ENCODE measurements around the gene PSKH1.

The PSKH1 gene

GRCh38 chr16:67897231-67897630 is 4.2 kb downstream of the PSKH1 start:
- Histone ChIP-seq H3K27me3 (replicated peaks) (no peaks in the 10 kb centered on the region), H3K4me3 (ENCODE audit: low read depth, low read length) (no peak overlapping the region), H3K36me3 (replicated peaks) (peaks cover 4% of the 10 kb centered on the region), H3K27ac (no peak overlapping the region)
- in situ Hi-C loops (cut with HindIII; ENCODE audit: low pct_ligation_motif_present, low sequenced_read_pairs) = no loop called here
- DNase-seq = peak; percentile 35
- TF ChIP-seq, protein P1, sequence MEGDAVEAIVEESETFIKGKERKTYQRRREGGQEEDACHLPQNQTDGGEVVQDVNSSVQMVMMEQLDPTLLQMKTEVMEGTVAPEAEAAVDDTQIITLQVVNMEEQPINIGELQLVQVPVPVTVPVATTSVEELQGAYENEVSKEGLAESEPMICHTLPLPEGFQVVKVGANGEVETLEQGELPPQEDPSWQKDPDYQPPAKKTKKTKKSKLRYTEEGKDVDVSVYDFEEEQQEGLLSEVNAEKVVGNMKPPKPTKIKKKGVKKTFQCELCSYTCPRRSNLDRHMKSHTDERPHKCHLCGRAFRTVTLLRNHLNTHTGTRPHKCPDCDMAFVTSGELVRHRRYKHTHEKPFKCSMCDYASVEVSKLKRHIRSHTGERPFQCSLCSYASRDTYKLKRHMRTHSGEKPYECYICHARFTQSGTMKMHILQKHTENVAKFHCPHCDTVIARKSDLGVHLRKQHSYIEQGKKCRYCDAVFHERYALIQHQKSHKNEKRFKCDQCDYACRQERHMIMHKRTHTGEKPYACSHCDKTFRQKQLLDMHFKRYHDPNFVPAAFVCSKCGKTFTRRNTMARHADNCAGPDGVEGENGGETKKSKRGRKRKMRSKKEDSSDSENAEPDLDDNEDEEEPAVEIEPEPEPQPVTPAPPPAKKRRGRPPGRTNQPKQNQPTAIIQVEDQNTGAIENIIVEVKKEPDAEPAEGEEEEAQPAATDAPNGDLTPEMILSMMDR (IDR thresholded peaks at IDR 0.05; ENCODE audit: low read depth, low read length, missing control alignments) = no peak

DNA sequence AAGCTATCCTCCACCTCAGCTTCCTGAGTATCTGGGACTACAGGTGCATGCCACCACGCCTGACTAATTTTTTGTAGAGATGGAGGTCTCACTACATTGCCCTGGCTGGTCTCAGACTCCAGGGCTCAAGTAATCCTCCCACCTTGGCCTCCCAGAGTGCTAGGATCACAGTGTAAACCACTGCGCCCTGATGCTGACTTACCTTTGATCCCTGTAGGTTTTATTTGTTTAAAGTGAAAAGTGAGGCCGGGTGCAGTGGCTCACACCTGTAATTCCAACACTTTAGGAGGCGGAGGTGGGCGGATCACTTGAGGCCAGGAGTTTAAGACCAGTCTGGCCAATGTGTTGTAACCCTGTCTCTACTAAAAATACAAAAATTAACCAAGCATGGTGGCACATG is 8.7 kb downstream of the PSKH1 start:
- H3K27ac ChIP-seq = no peak overlapping the region
- H3K27me3 ChIP-seq (replicated peaks) = no peaks in the 10 kb centered on the region
- H3K4me3 ChIP-seq (ENCODE audit: low read depth, low read length) = no peak overlapping the region
- peaks cover 9% of the 10 kb centered on the region for H3K36me3 ChIP-seq (replicated peaks)
- TF ChIP-seq, protein P1 (IDR thresholded peaks at IDR 0.05; ENCODE audit: low read depth, low read length, missing control alignments) = no peak
- in situ Hi-C loops (cut with HindIII; ENCODE audit: low pct_ligation_motif_present, low sequenced_read_pairs) = loop anchor here (25.0 kb wide), 2 partner anchors 89 to 189 kb away; partner anchors contain the start of genes GFOD2, RANBP10 and TSNAXIP1
- DNase-seq = no peak

DNA sequence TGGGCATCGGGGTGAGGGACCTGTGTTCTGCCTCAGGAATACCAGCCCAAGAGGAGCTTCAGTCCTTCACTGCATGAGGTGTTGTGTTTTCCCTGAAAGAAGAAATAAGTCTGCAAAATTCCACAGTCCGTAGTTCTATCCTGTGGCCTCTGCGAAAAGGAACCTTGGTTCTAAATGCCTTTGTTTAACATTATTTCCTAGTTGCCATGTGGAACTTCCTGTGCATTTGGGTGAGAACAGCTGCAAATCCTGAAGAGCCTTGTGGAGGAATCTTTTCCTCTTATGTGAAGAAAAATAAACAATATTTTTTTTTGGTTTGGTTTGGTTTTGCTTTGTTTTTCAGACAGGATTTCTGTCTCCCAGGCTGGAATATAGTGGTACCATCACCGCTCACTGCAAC is 9.8 kb downstream of the PSKH1 start:
- no peak for DNase-seq
- TF ChIP-seq, protein P1 (IDR thresholded peaks at IDR 0.05; ENCODE audit: low read depth, low read length, missing control alignments) = no peak
- no peak overlapping the region for H3K27ac ChIP-seq
- in situ Hi-C loops (cut with HindIII; ENCODE audit: low pct_ligation_motif_present, low sequenced_read_pairs) = loop anchor here (25.0 kb wide), 2 partner anchors 91 to 191 kb away; partner anchors contain the start of genes GFOD2, RANBP10 and TSNAXIP1
- no peak overlapping the region for H3K4me3 ChIP-seq (ENCODE audit: low read depth, low read length)
- H3K36me3 ChIP-seq (replicated peaks) = peaks cover 9% of the 10 kb centered on the region
- H3K27me3 ChIP-seq (replicated peaks) = no peaks in the 10 kb centered on the region

DNA sequence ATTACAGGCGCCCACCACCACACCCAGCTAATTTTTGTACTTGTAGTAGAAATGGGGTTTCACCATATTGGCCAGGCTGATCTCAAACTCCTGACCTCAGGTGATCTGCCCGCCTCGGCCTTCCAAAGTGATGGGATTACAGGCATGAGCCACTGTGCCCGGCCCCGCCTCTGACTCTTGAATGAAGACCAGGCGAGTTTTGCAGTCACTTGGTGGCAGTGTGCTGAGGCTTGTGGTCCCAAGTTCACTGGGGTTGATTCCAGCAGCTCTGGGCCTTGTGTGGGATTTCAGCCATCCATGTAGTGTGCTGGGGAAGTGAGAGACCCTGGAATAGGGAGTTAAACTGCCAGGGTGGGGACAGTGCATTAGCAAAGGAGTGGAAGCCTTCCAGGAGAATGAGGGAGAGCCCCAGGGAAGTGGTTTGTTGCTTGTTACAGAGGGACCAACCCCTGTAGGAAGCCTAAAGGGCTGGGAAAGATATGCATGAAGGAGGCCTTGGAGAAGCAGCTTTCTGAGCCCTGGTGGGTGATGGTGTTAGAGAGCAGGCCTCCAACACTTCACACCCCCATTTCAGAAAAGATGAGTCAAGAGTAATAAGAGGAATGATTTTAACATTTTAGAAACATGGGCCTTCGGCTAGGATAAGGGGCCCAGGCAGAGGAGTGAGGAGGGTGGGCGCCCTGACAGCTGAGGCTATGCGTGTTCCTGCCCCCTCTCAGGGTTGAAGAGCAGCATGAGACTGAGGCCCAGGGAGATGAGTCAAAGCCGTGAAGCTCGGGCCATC is 14.5 kb downstream of the PSKH1 start:
- TF ChIP-seq, protein P1 (IDR thresholded peaks at IDR 0.05; ENCODE audit: low read depth, low read length, missing control alignments) = no peak
- peaks cover 21% of the 10 kb centered on the region for H3K36me3 ChIP-seq (replicated peaks)
- no peaks in the 10 kb centered on the region for H3K27me3 ChIP-seq (replicated peaks)
- H3K4me3 ChIP-seq (ENCODE audit: low read depth, low read length) = no peak overlapping the region
- no peak for DNase-seq
- H3K27ac ChIP-seq = no peak overlapping the region
- in situ Hi-C loops (cut with HindIII; ENCODE audit: low pct_ligation_motif_present, low sequenced_read_pairs) = loop anchor here (25.0 kb wide), 2 partner anchors 95 to 195 kb away; partner anchors contain the start of genes GFOD2, RANBP10 and TSNAXIP1

GRCh38 chr16:67909056-67909742 is 16.1 kb downstream of the PSKH1 start:
- in situ Hi-C loops (cut with HindIII; ENCODE audit: low pct_ligation_motif_present, low sequenced_read_pairs) = loop anchor here (25.0 kb wide), 2 partner anchors 97 to 197 kb away; partner anchors contain the start of genes GFOD2, RANBP10 and TSNAXIP1
- peaks cover 15% of the 10 kb centered on the region for H3K36me3 ChIP-seq (replicated peaks)
- no peak for DNase-seq
- TF ChIP-seq, protein P1 (IDR thresholded peaks at IDR 0.05; ENCODE audit: low read depth, low read length, missing control alignments) = no peak
- H3K27me3 ChIP-seq (replicated peaks) = no peaks in the 10 kb centered on the region
- no peak overlapping the region for H3K27ac ChIP-seq
- H3K4me3 ChIP-seq (ENCODE audit: low read depth, low read length) = no peak overlapping the region

Measured in brain microvascular endothelial cell (primary cell).